A549 (cell line): Measurements from ENCODE around the gene OR8A1. TPM values are rescaled to one million over a fixed set of nuclear protein-coding genes. Genes with fewer than 3 reads are reported as not detected.

Experiments
- ATAC-seq, 2 experiments: fragments of 200-7000 bp in 1 of 2; fragments of >200 bp in 1 of 2; cut with Nextera tagmentation in 1 of 2; cut with Tn5 transposase in 1 of 2; 3 replicates each; pipeline versions ENCODE4 v1.8.0 to v1.9.1; 2018 to 2020; ENCODE audit warnings: mild to moderate bottlenecking in 1 of 2, moderate library complexity in 1 of 2
- CTCF ChIA-PET: fragments of 300-600 bp; sonication (Branson Sonifier 250); formaldehyde crosslinking; extraction: SDS; loops from one replicate; lab custom pipeline; 2021; ENCODE audit warnings: antibody characterized with exemption, inconsistent platforms; lab: Yijun Ruan, JAX
- POLR2A ChIA-PET: fragments of 350-600 bp; formaldehyde crosslinking; extraction: SDS; loops from one replicate; lab custom pipeline; 2021; ENCODE audit warnings: antibody characterized with exemption, inconsistent platforms; lab: Yijun Ruan, JAX
- DNase-seq, 2 experiments: peaks; one replicate each; pipeline versions ENCODE4 v3.0.0 to v3.0.0-alpha.2; 2011 to 2016; ENCODE audit warnings: low read depth in 1 of 2, low spot score in 1 of 2
- FAIRE-seq: peaks from 2 replicates; lab custom pipeline; 2011; peaks lifted over from hg19 to GRCh38; lab: Jason Lieb, UNC
- H3K27ac ChIP-seq, 2 experiments: fragments of >200 bp; sonication (Bioruptor Twin); formaldehyde crosslinking; 3 replicates each; pipeline ENCODE4 v1.5.1; 2016 to 2017
- H3K4me1 ChIP-seq: fragments of >200 bp; sonication (Bioruptor Twin); formaldehyde crosslinking; 3 replicates; pipeline ENCODE4 v1.6.1; 2016
- H3K4me2 ChIP-seq: fragments of >200 bp; sonication (Bioruptor Twin); formaldehyde crosslinking; 3 replicates; pipeline ENCODE4 v1.6.1; 2016
- H3K4me3 ChIP-seq: fragments of >200 bp; sonication (Bioruptor Twin); formaldehyde crosslinking; 3 replicates; pipeline ENCODE4 v1.5.1; 2016
- H3K9me3 ChIP-seq: fragments of >200 bp; sonication (Bioruptor Twin); formaldehyde crosslinking; 3 replicates; pipeline ENCODE4 v1.6.1; 2016
- ATOH8 ChIP-seq: fragments of 250-450 bp; sonication (Bioruptor Pico); IDR thresholded peaks from 2 replicates; pipeline ENCODE4 v1.5.0; 2020; ENCODE audit warnings: low read depth, mild to moderate bottlenecking, moderate library complexity
- CBX8 ChIP-seq: fragments of 200-600 bp; sonication (generic); IDR thresholded peaks from 2 replicates; pipeline ENCODE4 v1.6.1; 2016
- CHD2 ChIP-seq: fragments of 150-350 bp; IDR thresholded peaks from 2 replicates; pipeline ENCODE4 v1.6.1; 2014; ENCODE audit warnings: low read length; ENCODE audit not compliant: partially characterized antibody
- CHD4 ChIP-seq: fragments of 200-600 bp; sonication (generic); IDR thresholded peaks from 2 replicates; pipeline ENCODE4 v1.6.1; 2016; ENCODE audit warnings: antibody characterized with exemption, mild to moderate bottlenecking, borderline replicate concordance
- EHMT2 ChIP-seq: fragments of 200-600 bp; sonication (generic); IDR thresholded peaks from 2 replicates; pipeline ENCODE4 v1.6.1; 2016; ENCODE audit warnings: antibody characterized with exemption, low read depth, mild to moderate bottlenecking, moderate library complexity
- FOSB ChIP-seq: fragments of 250-450 bp; sonication (Bioruptor Pico); IDR thresholded peaks from 2 replicates; pipeline ENCODE4 v1.5.0; 2020; ENCODE audit warnings: mild to moderate bottlenecking, moderate library complexity
- FOSL2 ChIP-seq, 2 experiments: fragments of 450-650 bp in 1 of 2; fragments of >200 bp in 1 of 2; sonication (Bioruptor Twin) in 1 of 2; formaldehyde crosslinking; IDR thresholded peaks; 2 replicates each; pipeline versions ENCODE4 v1.5.0 to v1.6.1; 2016 to 2020; ENCODE audit warnings: mild to moderate bottlenecking in 1 of 2, moderate library complexity in 1 of 2
- GATA3 ChIP-seq: IDR thresholded peaks from 2 replicates; pipeline ENCODE4 v1.6.1; 2012; ENCODE audit warnings: borderline replicate concordance
- HDAC2 ChIP-seq: fragments of 200-600 bp; sonication (generic); IDR thresholded peaks from 2 replicates; pipeline ENCODE4 v1.6.1; 2016
- HMGXB4 ChIP-seq: fragments of 250-450 bp; sonication (Bioruptor Pico); IDR thresholded peaks from 2 replicates; pipeline ENCODE4 v1.5.0; 2021; ENCODE audit warnings: mild to moderate bottlenecking, moderate library complexity, borderline replicate concordance
- HOXA7 ChIP-seq: fragments of 250-450 bp; sonication (Bioruptor Pico); IDR thresholded peaks from 2 replicates; pipeline ENCODE4 v1.5.0; 2020; ENCODE audit warnings: mild to moderate bottlenecking, moderate library complexity
- JUN ChIP-seq, 2 experiments: fragments of >200 bp; sonication (Bioruptor Twin); formaldehyde crosslinking; IDR thresholded peaks; 2 replicates in 1 of 2; 3 replicates in 1 of 2; pipeline ENCODE4 v1.6.1; 2016 to 2017
- MAFK ChIP-seq: fragments of 450-650 bp; IDR thresholded peaks from 2 replicates; pipeline ENCODE4 v1.6.1; 2014; ENCODE audit not compliant: partially characterized antibody
- MAZ ChIP-seq: fragments of 150-350 bp; IDR thresholded peaks from 2 replicates; pipeline ENCODE4 v1.6.1; 2014; ENCODE audit warnings: antibody characterized with exemption, low read depth, low read length, borderline replicate concordance
- MYC ChIP-seq: IDR thresholded peaks from 2 replicates; pipeline ENCODE4 v1.6.1; 2012; ENCODE audit warnings: mild to moderate bottlenecking, inconsistent platforms, low read length, improper control_type of control experiment, borderline replicate concordance
- RAD21 ChIP-seq, 2 experiments: fragments of >200 bp in 1 of 2; sonication (Bioruptor Twin) in 1 of 2; formaldehyde crosslinking in 1 of 2; IDR thresholded peaks in 1 of 2; conservative IDR thresholded peaks in 1 of 2; 2 replicates in 1 of 2; 3 replicates in 1 of 2; pipeline ENCODE4 v1.6.1; 2012 to 2018; ENCODE audit warnings: inconsistent platforms in 1 of 2
- RNF2 ChIP-seq: fragments of 200-600 bp; sonication (generic); IDR thresholded peaks from 2 replicates; pipeline ENCODE4 v1.6.1; 2016; ENCODE audit warnings: low read depth, mild to moderate bottlenecking, antibody characterized with exemption, moderate library complexity, borderline replicate concordance
- SMC3 ChIP-seq: fragments of >200 bp; sonication (Bioruptor Twin); formaldehyde crosslinking; IDR thresholded peaks from 3 replicates; pipeline ENCODE4 v1.6.1; 2018; ENCODE audit warnings: inconsistent platforms
- TFCP2L1 ChIP-seq: fragments of 250-450 bp; sonication (Bioruptor Pico); IDR thresholded peaks from 2 replicates; pipeline ENCODE4 v1.5.0; 2021; ENCODE audit warnings: mild to moderate bottlenecking
- TP53 ChIP-seq: fragments of 250-450 bp; sonication (Bioruptor Pico); IDR thresholded peaks from 2 replicates; pipeline ENCODE4 v1.5.0; 2021; ENCODE audit warnings: mild to moderate bottlenecking, moderate library complexity
- ZFP36 ChIP-seq: fragments of 450-650 bp; IDR thresholded peaks from 2 replicates; pipeline ENCODE4 v1.6.1; 2014; ENCODE audit warnings: borderline replicate concordance; ENCODE audit not compliant: partially characterized antibody
- ZNF302 ChIP-seq: fragments of 250-450 bp; sonication (Bioruptor Pico); IDR thresholded peaks from 2 replicates; pipeline ENCODE4 v1.9.0; 2021; ENCODE audit warnings: inconsistent platforms, mild to moderate bottlenecking, moderate library complexity
- WGBS: methylation state at CpG from one replicate; pipeline ENCODE4 v1.1.6; 2017; ENCODE audit errors: missing lambda C conversion rate; 5-methylcytosine and 5-hydroxymethylcytosine counted together
- polyA plus RNA-seq, 4 experiments: library from polyadenylated mRNA; depleted of rRNA in 3 of 4; stranded (reverse); fragments of >200 nt; fragmentation: RNase III in 1 of 4; extraction: RNeasy Plus Mini Kit Qiagen cat#74134 plus additional on column Dnase treatment in 1 of 4; gene quantifications; 2 replicates in 3 of 4; 3 replicates in 1 of 4; pipeline ENCODE4 v1.2.3, GENCODE V29; 2011 to 2017
- TF ChIP-seq, protein P1 (sequence below): fragments of >200 bp; sonication (Bioruptor Twin); formaldehyde crosslinking; IDR thresholded peaks from 2 replicates; pipeline ENCODE4 v1.6.1; 2016
- TF ChIP-seq, protein P2 (sequence below): IDR thresholded peaks from 2 replicates; pipeline ENCODE4 v1.6.1; 2012
- TF ChIP-seq, protein P3 (sequence below): fragments of 150-350 bp; IDR thresholded peaks from 2 replicates; pipeline ENCODE4 v1.6.1; 2014; ENCODE audit warnings: low read depth, mild to moderate bottlenecking, low read length

Gene OR8A1
- polyA plus RNA-seq, 2 of the 4 experiments (the other 2 are of a cell fraction) = not detected

GRCh38 chr11:124556828-124557227 is 13.0 kb upstream of the OR8A1 start:
- DNase-seq (no peak), FAIRE-seq (no peak), ATAC-seq (no peak)
- no peak overlapping the region for H3K4me2 ChIP-seq
- H3K9me3 ChIP-seq = no peaks in the 10 kb centered on the region
- 0% methylated on average over 2 of the region's 2 CpGs for WGBS
- no peak overlapping the region for H3K4me3 ChIP-seq
- H3K4me1 ChIP-seq = no peaks in the 10 kb centered on the region
- no peak for TF ChIP-seq JUN (IDR thresholded peaks at IDR 0.05)
- no peak for TF ChIP-seq CHD4
- TF ChIP-seq ATOH8 = no peak
- TF ChIP-seq ZFP36 = no peak
- TF ChIP-seq MYC = no peak
- TF ChIP-seq, protein P1, sequence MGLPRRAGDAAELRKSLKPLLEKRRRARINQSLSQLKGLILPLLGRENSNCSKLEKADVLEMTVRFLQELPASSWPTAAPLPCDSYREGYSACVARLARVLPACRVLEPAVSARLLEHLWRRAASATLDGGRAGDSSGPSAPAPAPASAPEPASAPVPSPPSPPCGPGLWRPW = no peak
- no peak for TF ChIP-seq RAD21 (conservative IDR thresholded peaks at IDR 0.05 in 1 of 2, IDR thresholded peaks at IDR 0.05 in 1 of 2)
- TF ChIP-seq ZNF302 (CRISPR knock-in tag) = no peak
- no peak for TF ChIP-seq HMGXB4 (CRISPR knock-in tag)
- TF ChIP-seq, protein P2, sequence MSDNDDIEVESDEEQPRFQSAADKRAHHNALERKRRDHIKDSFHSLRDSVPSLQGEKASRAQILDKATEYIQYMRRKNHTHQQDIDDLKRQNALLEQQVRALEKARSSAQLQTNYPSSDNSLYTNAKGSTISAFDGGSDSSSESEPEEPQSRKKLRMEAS = no peak
- no peak for TF ChIP-seq CHD2
- no peak for TF ChIP-seq TFCP2L1 (CRISPR knock-in tag)
- no peak for TF ChIP-seq GATA3
- no peak for TF ChIP-seq EHMT2
- TF ChIP-seq FOSB (CRISPR knock-in tag) = no peak
- TF ChIP-seq SMC3 = no peak
- no peak overlapping the region for H3K27ac ChIP-seq
- ChIA-PET CTCF (no interaction called here), POLR2A (no interaction called here)

GRCh38 chr11:124570160-124570559 is 363 bp downstream of the OR8A1 start:
- FAIRE-seq (no peak), ATAC-seq (no peak), DNase-seq (no peak)
- no peak overlapping the region for H3K4me2 ChIP-seq
- no peak overlapping the region for H3K27ac ChIP-seq
- TF ChIP-seq HMGXB4 (CRISPR knock-in tag) = no peak
- TF ChIP-seq JUN (IDR thresholded peaks at IDR 0.05) = no peak
- TF ChIP-seq HDAC2 = no peak
- no peaks in the 10 kb centered on the region for H3K9me3 ChIP-seq
- ChIA-PET POLR2A (no interaction called here), CTCF (no interaction called here)
- no peaks in the 10 kb centered on the region for H3K4me1 ChIP-seq
- 14% methylated on average over 7 of the region's 7 CpGs for WGBS
- H3K4me3 ChIP-seq = no peak overlapping the region

DNA sequence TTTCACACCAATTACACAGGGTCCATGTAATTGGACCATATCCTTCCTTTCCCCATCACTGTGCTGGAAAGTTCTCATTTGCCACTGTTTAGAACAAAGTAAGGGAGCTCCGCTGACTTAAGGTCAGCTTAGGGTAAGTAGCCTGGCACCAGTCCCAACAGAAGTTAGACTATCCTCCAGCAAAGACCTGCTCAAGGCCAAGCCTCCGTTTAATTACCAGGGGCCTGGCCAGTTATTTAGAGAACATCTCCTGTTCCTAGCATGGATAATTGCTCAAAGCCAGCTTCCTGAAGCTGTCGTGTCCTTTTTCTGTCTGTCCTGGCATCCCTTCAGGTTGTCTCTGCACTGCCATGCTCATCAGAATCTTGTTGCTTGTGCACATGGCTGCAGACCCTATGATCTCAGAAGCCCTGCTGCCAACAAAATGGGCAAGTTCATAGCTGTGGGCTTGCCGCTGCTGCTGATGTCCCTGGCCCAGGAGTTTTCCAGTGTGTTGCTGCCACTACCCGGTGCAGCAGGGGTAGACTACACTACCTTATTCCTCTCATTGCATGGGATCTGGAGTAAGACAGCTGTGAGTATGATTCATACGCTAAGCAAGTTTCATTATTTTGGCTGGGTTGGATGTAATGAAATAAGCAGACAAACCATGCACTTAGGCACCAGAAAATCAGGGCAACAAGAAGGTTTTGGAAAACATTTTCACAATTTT is 8.1 kb downstream of the OR8A1 start:
- WGBS = 16% methylated on average over 6 of the region's 6 CpGs
- POLR2A ChIA-PET = no interaction called here
- no peaks in the 10 kb centered on the region for H3K9me3 ChIP-seq
- H3K4me2 ChIP-seq = no peak overlapping the region
- no peak overlapping the region for H3K4me3 ChIP-seq
- FAIRE-seq (no peak), ATAC-seq (no peak), DNase-seq (no peak)
- no peak overlapping the region for H3K27ac ChIP-seq
- no peaks in the 10 kb centered on the region for H3K4me1 ChIP-seq
- CTCF ChIA-PET = interaction anchor here (1.4 to 1.7 kb wide), 2 partner anchors 8 to 162 kb away, joined by 4 to 5 read pairs; no protein-coding TSS in a partner anchor
- TF ChIP-seq ZNF302 (CRISPR knock-in tag) (no peak), MAZ (no peak), FOSB (CRISPR knock-in tag) (no peak), RNF2 (no peak), HOXA7 (CRISPR knock-in tag) (no peak), FOSL2 (IDR thresholded peaks at IDR 0.05) (no peak), FOSL2 (CRISPR knock-in tag; IDR thresholded peaks at IDR 0.05) (no peak), TFCP2L1 (CRISPR knock-in tag) (no peak), TP53 (CRISPR knock-in tag) (no peak), CBX8 (no peak), CHD2 (no peak), MAFK (no peak)
- TF ChIP-seq, protein P1 = no peak
- TF ChIP-seq, protein P2 = no peak
- TF ChIP-seq, protein P3, sequence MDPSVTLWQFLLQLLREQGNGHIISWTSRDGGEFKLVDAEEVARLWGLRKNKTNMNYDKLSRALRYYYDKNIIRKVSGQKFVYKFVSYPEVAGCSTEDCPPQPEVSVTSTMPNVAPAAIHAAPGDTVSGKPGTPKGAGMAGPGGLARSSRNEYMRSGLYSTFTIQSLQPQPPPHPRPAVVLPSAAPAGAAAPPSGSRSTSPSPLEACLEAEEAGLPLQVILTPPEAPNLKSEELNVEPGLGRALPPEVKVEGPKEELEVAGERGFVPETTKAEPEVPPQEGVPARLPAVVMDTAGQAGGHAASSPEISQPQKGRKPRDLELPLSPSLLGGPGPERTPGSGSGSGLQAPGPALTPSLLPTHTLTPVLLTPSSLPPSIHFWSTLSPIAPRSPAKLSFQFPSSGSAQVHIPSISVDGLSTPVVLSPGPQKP = no peak
